ENCODE measurements around the gene GIGYF2.
"Not testable (repeated sequence)": the region's sequence is repeated elsewhere in the genome, so short reads cannot be mapped to it uniquely, and the experiment has no call there.

The GIGYF2 gene

DNA sequence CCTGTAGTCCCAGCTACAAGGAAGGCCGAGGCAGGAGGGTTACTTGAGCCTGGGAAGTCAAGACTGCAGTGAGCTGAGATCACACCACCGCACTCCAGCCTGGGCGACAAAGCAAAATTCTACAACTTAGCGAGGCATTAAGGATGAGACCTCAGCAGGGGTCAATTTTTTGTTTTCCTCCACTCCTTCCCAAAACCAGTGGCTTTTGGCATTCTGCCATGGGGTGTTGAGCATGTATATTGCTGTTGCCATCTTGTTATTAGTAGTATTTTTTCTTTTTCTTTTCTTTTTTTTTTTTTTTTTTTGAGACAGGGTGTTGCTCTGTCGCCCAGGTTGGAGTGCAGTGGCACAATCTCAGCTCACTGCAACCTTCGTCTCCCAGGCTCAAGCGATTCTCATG, 8.9 kb upstream of the GIGYF2 start:
- H3K4me2 ChIP-seq (ENCODE audit: low read length), result no peak overlapping the region

DNA sequence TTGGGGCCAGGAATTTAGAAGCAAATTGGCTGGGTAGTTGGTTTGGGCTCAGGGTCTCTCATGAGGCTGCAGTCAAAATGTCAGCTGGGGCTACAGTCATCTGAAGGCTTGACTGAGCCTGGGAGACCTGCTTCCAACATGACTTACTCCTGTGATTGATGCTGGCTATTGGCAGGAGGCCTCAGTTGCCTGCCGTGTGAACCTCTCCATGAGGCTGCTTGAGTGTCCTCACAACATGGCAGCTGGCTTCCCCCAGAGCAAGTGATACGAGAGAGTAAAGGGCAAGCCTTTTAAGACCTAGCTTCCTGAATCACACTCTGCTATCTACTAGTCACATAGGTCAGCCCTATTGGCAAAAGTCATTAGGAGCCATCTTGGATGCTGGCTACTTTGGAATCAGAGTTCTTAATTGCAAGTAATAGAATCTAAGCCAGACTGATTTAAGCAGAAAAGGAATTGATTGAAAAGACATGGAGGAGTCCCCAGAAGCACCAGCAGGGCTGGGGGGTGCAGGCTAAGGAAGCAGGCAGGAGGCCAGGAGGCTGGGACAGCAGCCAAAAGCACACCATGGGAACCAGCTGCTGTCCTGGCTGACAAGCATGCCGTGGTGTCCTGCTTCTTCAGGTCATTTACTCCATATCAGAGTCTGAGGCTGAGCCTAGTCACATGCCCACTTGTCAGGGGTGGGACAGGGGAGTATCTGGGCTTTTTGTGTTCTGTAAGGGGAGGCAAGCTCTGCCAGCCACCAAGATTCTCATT, 7.8 kb upstream of the GIGYF2 start:
- Histone ChIP-seq H3K27ac (ENCODE audit: low read length) (no peak overlapping the region), H3K9ac (ENCODE audit: low read length) (no peak overlapping the region), H3K27me3 (ENCODE audit: low read depth, low read length) (no peaks in the 10 kb centered on the region), H3K79me2 (ENCODE audit: low read length) (no peaks in the 10 kb centered on the region), H3K36me3 (replicated peaks; ENCODE audit: low read depth, low read length) (no peaks in the 10 kb centered on the region), H4K20me1 (ENCODE audit: insufficient read depth, low read length) (no peaks in the 10 kb centered on the region), H3K4me3 (ENCODE audit: low read length) (no peak overlapping the region), H2AFZ (ENCODE audit: low read depth, low read length) (peak overlapping the region; percentile 6; the same call in 1 of the 2 replicates), H3K4me2 (ENCODE audit: low read length) (no peak overlapping the region), H3K9me3 (ENCODE audit: insufficient read depth, low read length) (no peaks in the 10 kb centered on the region), H3K4me1 (ENCODE audit: low read length) (no peaks in the 10 kb centered on the region)
- no peak for TF ChIP-seq EZH2phosphoT487 (IDR thresholded peaks at IDR 0.05; ENCODE audit: low read depth)
- TF ChIP-seq, protein P1, sequence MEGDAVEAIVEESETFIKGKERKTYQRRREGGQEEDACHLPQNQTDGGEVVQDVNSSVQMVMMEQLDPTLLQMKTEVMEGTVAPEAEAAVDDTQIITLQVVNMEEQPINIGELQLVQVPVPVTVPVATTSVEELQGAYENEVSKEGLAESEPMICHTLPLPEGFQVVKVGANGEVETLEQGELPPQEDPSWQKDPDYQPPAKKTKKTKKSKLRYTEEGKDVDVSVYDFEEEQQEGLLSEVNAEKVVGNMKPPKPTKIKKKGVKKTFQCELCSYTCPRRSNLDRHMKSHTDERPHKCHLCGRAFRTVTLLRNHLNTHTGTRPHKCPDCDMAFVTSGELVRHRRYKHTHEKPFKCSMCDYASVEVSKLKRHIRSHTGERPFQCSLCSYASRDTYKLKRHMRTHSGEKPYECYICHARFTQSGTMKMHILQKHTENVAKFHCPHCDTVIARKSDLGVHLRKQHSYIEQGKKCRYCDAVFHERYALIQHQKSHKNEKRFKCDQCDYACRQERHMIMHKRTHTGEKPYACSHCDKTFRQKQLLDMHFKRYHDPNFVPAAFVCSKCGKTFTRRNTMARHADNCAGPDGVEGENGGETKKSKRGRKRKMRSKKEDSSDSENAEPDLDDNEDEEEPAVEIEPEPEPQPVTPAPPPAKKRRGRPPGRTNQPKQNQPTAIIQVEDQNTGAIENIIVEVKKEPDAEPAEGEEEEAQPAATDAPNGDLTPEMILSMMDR (IDR thresholded peaks at IDR 0.05; ENCODE audit: low read depth, low read length), result no peak

More for the DNA sequence above, 8.9 kb upstream of the GIGYF2 start:
- Histone ChIP-seq H3K36me3 (replicated peaks; ENCODE audit: low read depth, low read length) (no peaks in the 10 kb centered on the region), H3K79me2 (ENCODE audit: low read length) (no peaks in the 10 kb centered on the region), H3K9me3 (ENCODE audit: insufficient read depth, low read length) (no peaks in the 10 kb centered on the region), H3K27ac (ENCODE audit: low read length) (no peak overlapping the region), H2AFZ (ENCODE audit: low read depth, low read length) (no peak overlapping the region), H3K27me3 (ENCODE audit: low read depth, low read length) (no peaks in the 10 kb centered on the region), H4K20me1 (ENCODE audit: insufficient read depth, low read length) (no peaks in the 10 kb centered on the region), H3K4me1 (ENCODE audit: low read length) (no peaks in the 10 kb centered on the region), H3K9ac (ENCODE audit: low read length) (no peak overlapping the region), H3K4me3 (ENCODE audit: low read length) (no peak overlapping the region)
- no peak for TF ChIP-seq EZH2phosphoT487 (IDR thresholded peaks at IDR 0.05; ENCODE audit: low read depth)
- TF ChIP-seq, protein P1 (IDR thresholded peaks at IDR 0.05; ENCODE audit: low read depth, low read length), result no peak

DNA sequence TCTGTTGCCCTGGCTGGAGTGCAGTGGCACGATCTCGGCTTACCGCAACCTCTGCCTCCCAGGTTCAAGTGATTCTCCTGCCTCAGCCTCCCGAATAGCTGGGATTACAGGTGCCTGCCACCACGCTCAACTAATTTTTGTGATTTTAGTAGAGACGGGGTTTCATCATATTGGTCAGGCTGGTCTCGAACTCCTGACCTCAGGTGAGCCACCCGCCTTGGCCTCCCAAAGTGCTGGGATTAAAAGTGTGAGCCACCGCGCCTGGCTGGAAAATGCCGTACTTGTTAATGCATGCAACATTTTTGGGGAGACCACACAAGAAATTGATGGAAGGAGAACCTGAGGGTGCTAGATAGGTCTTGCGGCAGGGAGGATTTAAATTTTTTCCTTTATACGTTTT, 6.0 kb upstream of the GIGYF2 start:
- H3K4me3 ChIP-seq (ENCODE audit: low read length); H3K4me1 ChIP-seq (ENCODE audit: low read length); H3K9ac ChIP-seq (ENCODE audit: low read length); H3K36me3 ChIP-seq (replicated peaks; ENCODE audit: low read depth, low read length); H3K27me3 ChIP-seq (ENCODE audit: low read depth, low read length); H3K9me3 ChIP-seq (ENCODE audit: insufficient read depth, low read length); H4K20me1 ChIP-seq (ENCODE audit: insufficient read depth, low read length); H3K79me2 ChIP-seq (ENCODE audit: low read length); H2AFZ ChIP-seq (ENCODE audit: low read depth, low read length); H3K4me2 ChIP-seq (ENCODE audit: low read length); H3K27ac ChIP-seq (ENCODE audit: low read length): not testable (repeated sequence)

DNA sequence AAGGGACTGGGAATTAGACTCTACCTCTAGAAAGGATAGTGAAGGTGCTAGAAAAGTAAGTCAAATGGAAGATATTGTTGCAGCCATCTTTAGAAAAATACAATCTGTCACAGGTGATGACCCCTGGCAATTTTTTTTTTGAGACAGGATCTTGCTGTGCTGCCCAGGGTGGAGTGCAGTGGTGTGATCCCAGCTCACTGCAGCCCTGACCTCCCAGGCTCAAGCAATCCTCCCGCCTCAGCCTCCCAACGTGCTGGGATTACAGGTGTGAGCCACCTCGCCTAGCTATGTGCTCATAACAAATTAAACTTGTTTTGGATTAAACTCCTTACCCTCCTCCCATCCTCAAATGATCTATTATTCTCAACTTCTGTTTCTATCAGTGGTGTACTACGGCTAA, 3.8 kb upstream of the GIGYF2 start:
- Histone ChIP-seq H3K4me2 (ENCODE audit: low read length) (no peak overlapping the region), H3K4me1 (ENCODE audit: low read length) (peaks cover 5% of the 10 kb centered on the region; the same call in 1 of the 2 replicates), H3K27me3 (ENCODE audit: low read depth, low read length) (no peaks in the 10 kb centered on the region), H3K9ac (ENCODE audit: low read length) (no peak overlapping the region), H3K4me3 (ENCODE audit: low read length) (no peak overlapping the region), H2AFZ (ENCODE audit: low read depth, low read length) (no peak overlapping the region), H3K79me2 (ENCODE audit: low read length) (peaks cover 10% of the 10 kb centered on the region), H3K36me3 (replicated peaks; ENCODE audit: low read depth, low read length) (no peaks in the 10 kb centered on the region), H4K20me1 (ENCODE audit: insufficient read depth, low read length) (no peaks in the 10 kb centered on the region), H3K27ac (ENCODE audit: low read length) (no peak overlapping the region), H3K9me3 (ENCODE audit: insufficient read depth, low read length) (no peaks in the 10 kb centered on the region)
- TF ChIP-seq, protein P1 (IDR thresholded peaks at IDR 0.05; ENCODE audit: low read depth, low read length), result no peak
- TF ChIP-seq EZH2phosphoT487 (IDR thresholded peaks at IDR 0.05; ENCODE audit: low read depth), result no peak

Data from OCI-LY3 (cell line).